CD4-positive, alpha-beta T cell (primary cell): ENCODE data around the gene F12. TPM values are rescaled to one million over a fixed set of nuclear protein-coding genes. Genes with fewer than 3 reads are reported as not detected.
A peak's percentile ranks its signal among the peaks of the same experiment; 100 is the strongest.
"Not testable (repeated sequence)": the region's sequence is repeated elsewhere in the genome, so short reads cannot be mapped to it uniquely, and the experiment has no call there.

Experiments used
- ATAC-seq: fragments of 200-7000 bp; cut with Tn5 transposase; one replicate; pipeline ENCODE4 v1.10.0; 2022; ENCODE audit warnings: mild to moderate bottlenecking; ENCODE audit not compliant: poor library complexity
- CTCF ChIA-PET: fragments of 350-600 bp; sonication (Branson Sonifier 250); formaldehyde crosslinking; loops from one replicate; lab custom pipeline; 2021; ENCODE audit warnings: antibody characterized with exemption, inconsistent platforms; lab: Charles Lee
- POLR2A ChIA-PET: fragments of 350-600 bp; sonication (Branson Sonifier 250); formaldehyde crosslinking; loops from one replicate; lab custom pipeline; 2021; ENCODE audit warnings: antibody characterized with exemption, inconsistent platforms; lab: Charles Lee
- DNase-seq, 14 experiments: peaks; one replicate each; pipeline ENCODE4 v3.0.0-alpha.2; 2013 to 2020; ENCODE audit warnings: mixed read lengths in 2 of 14
- H3K27ac ChIP-seq, 2 donors: one replicate each; pipeline versions ENCODE4 v1.5.1 to v1.7.0; 2013; ENCODE audit warnings: low read length in 2 of 2, low read depth in 1 of 2, mild to moderate bottlenecking in 1 of 2
- H3K27me3 ChIP-seq, 2 experiments: 1 replicate in 1 of 2; 2 replicates in 1 of 2; pipeline versions ENCODE4 v1.6.1 to v1.7.0; 2013; ENCODE audit warnings: low read length in 2 of 2, control low read depth in 1 of 2, mild to moderate bottlenecking in 1 of 2, moderate library complexity in 1 of 2; ENCODE audit not compliant: insufficient read depth in 2 of 2, control insufficient read depth in 1 of 2
- H3K36me3 ChIP-seq: one replicate; pipeline ENCODE4 v1.6.1; 2013; ENCODE audit warnings: low read length, control low read depth; ENCODE audit not compliant: insufficient read depth
- H3K4me1 ChIP-seq: one replicate; pipeline ENCODE4 v1.6.1; 2013; ENCODE audit warnings: low read length, control low read depth; ENCODE audit not compliant: insufficient read depth
- H3K4me3 ChIP-seq: one replicate; pipeline ENCODE4 v1.5.1; 2013; ENCODE audit warnings: mild to moderate bottlenecking, low read length, moderate library complexity
- H3K9me3 ChIP-seq, 2 experiments: 1 replicate in 1 of 2; 2 replicates in 1 of 2; pipeline versions ENCODE4 v1.6.1 to v1.7.0; 2013; ENCODE audit warnings: low read length in 2 of 2, mild to moderate bottlenecking in 2 of 2, control low read depth in 1 of 2, moderate library complexity in 1 of 2; ENCODE audit not compliant: control insufficient read depth in 1 of 2, insufficient read depth in 1 of 2
- H3K27ac Mint-ChIP-seq: one replicate; pipeline ENCODE4 v1.8.0; 2020; ENCODE audit warnings: mixed read lengths
- H3K27me3 Mint-ChIP-seq: one replicate; pipeline ENCODE4 v1.8.0; 2021; ENCODE audit warnings: mixed read lengths
- H3K36me3 Mint-ChIP-seq: one replicate; pipeline ENCODE4 v1.8.0; 2021; ENCODE audit warnings: low read depth, mixed read lengths
- H3K4me1 Mint-ChIP-seq: one replicate; pipeline ENCODE4 v1.8.0; 2021; ENCODE audit warnings: low read depth, mixed read lengths
- H3K4me3 Mint-ChIP-seq: one replicate; pipeline ENCODE4 v1.8.0; 2020; ENCODE audit warnings: mild to moderate bottlenecking, mixed read lengths
- H3K9me3 Mint-ChIP-seq: one replicate; pipeline ENCODE4 v1.8.0; 2020; ENCODE audit warnings: mixed read lengths
- CTCF ChIP-seq: fragments of 200-600 bp; IDR thresholded peaks from one replicate; pipeline ENCODE4 v1.8.0; 2022; ENCODE audit warnings: antibody characterized with exemption, mild to moderate bottlenecking
- intact Hi-C, 2 experiments: fragments of 100-400 bp; cut with DNase I in 1 of 2; cut with micrococcal nuclease in 1 of 2; formaldehyde crosslinking; loops; one replicate each; pipeline versions ENCODE4 v1.15.1 to v1.9.0; 2023 to 2025; cut with DNase I, micrococcal nuclease
- total RNA-seq, 174 experiments: library from RNA in 2 of 174; stranded (reverse) in 2 of 174; gene quantifications; one replicate each; pipeline ENCODE4 v1.2.3 and lab custom pipeline; 2021 to 2026

F12 gene
- total RNA-seq, 2 experiments from 2014 or later = 0.20 to 0.60 TPM

DNA sequence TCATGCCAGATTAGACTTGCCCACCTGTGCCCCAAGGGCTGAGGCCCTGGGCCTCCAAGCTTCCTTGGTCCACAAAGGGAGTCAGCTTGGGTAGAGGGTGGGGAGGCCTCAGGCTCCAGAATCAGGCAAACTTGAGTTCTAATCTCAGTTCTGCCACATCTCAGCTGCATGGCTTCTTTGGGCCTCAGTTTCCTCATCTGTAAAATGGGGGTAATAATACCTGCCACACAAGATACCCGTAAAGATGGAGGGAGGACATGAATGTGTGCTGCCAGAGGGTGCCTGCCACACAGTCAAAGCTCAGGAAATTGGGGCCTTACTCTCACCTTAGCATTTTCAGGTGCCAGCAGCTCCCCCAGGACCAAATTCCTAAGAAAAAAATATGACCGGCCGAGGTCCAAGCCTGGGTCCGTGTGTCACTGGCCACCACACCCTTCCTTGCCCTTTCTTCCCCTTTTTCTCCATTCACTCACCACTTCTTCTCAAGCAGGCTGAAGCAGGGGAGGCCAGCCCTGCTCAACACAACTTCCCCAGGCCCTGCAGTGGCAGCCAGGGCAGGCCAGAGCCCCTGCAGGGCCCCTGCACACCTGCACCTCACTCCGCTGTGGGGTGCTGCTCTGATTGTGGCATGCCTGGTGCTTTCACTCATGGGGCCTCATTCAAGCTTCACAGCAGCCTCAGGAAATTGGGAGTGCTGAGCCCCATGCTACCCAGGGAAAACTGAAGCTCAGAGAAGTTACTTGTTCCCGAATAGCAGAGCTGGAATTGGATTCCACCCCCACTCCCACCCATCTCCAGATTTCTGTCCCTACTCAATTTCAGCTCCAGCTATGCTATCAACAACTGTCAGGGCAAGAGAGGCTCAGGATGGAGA is 47.7 kb downstream of the F12 start:
- peak in 3 of 14 experiments; percentile 26 to 62 (median 53) for DNase-seq
- Mint-ChIP-seq H3K4me1 (peaks cover 75% of the 10 kb centered on the region), H3K4me3 (peak overlapping the region; percentile 90), H3K27me3 (no peaks in the 10 kb centered on the region), H3K9me3 (no peaks in the 10 kb centered on the region), H3K27ac (peak overlapping the region; percentile 76), H3K36me3 (peaks cover 59% of the 10 kb centered on the region)
- intact Hi-C loops = loop anchor here in 1 of 2 experiments (5.0 kb wide), 1 partner anchor 49 kb away; the partner anchor contains the start of gene MXD3
- TF ChIP-seq CTCF = no peak
- ChIA-PET CTCF (interaction anchor here (0.5 to 1.4 kb wide), 7 partner anchors 7 to 188 kb away, joined by 3 to 5 read pairs (median 3); partner anchors contain the start of gene GRK6), POLR2A (interaction anchor here (1.3 to 6.2 kb wide), 5 partner anchors 9 to 136 kb away, joined by 3 to 51 read pairs (median 12); partner anchors contain the start of genes LMAN2 and PDLIM7)
- no peaks in the 10 kb centered on the region for H3K27me3 ChIP-seq
- H3K4me3 ChIP-seq = peak overlapping the region; percentile 61
- peak overlapping the region; percentile 72 to 82 for H3K27ac ChIP-seq
- peaks cover 39% of the 10 kb centered on the region for H3K36me3 ChIP-seq
- ATAC-seq = peak; percentile 15
- H3K9me3 ChIP-seq = no peaks in the 10 kb centered on the region
- peaks cover 95% of the 10 kb centered on the region for H3K4me1 ChIP-seq

GRCh38 chr5:177360740-177361139 is 48.6 kb downstream of the F12 start:
- Histone ChIP-seq H3K4me1 (peaks cover 98% of the 10 kb centered on the region), H3K36me3 (peaks cover 29% of the 10 kb centered on the region), H3K27ac (peak overlapping the region; percentile 45 to 82)
- not testable (repeated sequence) for H3K27me3 ChIP-seq, H3K4me3 ChIP-seq, H3K9me3 ChIP-seq, H3K27me3 Mint-ChIP-seq, ATAC-seq, H3K9me3 Mint-ChIP-seq
- ChIA-PET POLR2A (interaction anchor here (1.3 to 6.2 kb wide), 5 partner anchors 9 to 137 kb away, joined by 3 to 51 read pairs (median 12); partner anchors contain the start of genes LMAN2 and PDLIM7), CTCF (interaction anchor here (0.5 to 1.4 kb wide), 4 partner anchors 8 to 189 kb away, joined by 3 read pairs; no protein-coding TSS in a partner anchor)
- intact Hi-C loops = loop anchor here in 1 of 2 experiments (5.0 kb wide), 1 partner anchor 48 kb away; the partner anchor contains the start of gene MXD3
- peak in 1 of 14 experiments; percentile 18 for DNase-seq
- Mint-ChIP-seq H3K36me3 (peaks cover 51% of the 10 kb centered on the region), H3K27ac (peak overlapping the region; percentile 83), H3K4me3 (peak overlapping the region; percentile 90), H3K4me1 (peaks cover 84% of the 10 kb centered on the region)

DNA sequence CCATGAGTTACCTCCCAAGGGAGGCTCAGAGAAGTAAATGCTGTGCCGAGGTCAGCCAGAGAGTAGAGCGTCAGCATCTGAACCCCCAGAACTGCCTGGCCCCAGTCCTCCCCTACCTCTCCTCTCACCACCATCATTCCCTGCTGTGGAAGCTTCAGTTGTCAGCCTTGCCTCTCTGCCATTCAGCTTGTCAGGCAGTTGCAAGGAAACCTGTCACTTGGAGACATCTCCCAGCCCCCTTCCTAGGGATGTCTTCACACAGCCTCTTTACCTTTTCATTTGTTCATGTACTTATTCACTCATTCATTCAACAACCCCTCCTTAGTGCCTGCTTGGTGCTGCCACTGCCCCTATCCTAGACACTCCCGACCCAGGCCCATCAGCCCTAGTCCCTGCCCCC is 49.5 kb downstream of the F12 start:
- Mint-ChIP-seq H3K4me3 (peak overlapping the region; percentile 82), H3K4me1 (peaks cover 93% of the 10 kb centered on the region), H3K9me3 (no peaks in the 10 kb centered on the region), H3K27me3 (no peaks in the 10 kb centered on the region), H3K27ac (peak overlapping the region; percentile 83), H3K36me3 (peaks cover 45% of the 10 kb centered on the region)
- Histone ChIP-seq H3K27me3 (no peaks in the 10 kb centered on the region), H3K9me3 (no peaks in the 10 kb centered on the region), H3K27ac (peak overlapping the region; percentile 78 to 80), H3K4me3 (peak overlapping the region; percentile 99), H3K36me3 (peaks cover 22% of the 10 kb centered on the region), H3K4me1 (peaks cover 98% of the 10 kb centered on the region)
- CTCF ChIA-PET = interaction anchor here (0.9 kb wide), 1 partner anchor 10 kb away, joined by 6 read pairs; no protein-coding TSS in a partner anchor
- DNase-seq = no peak
- no peak for TF ChIP-seq CTCF
- intact Hi-C loops = loop anchor here (5.0 to 10.0 kb wide), 2 partner anchors 48 to 975 kb away; partner anchors contain the start of genes MXD3 (in 2 of the 2), HIGD2A (in 1 of the 2) and NOP16 (in 1 of the 2)
- no peak for ATAC-seq
- POLR2A ChIA-PET = interaction anchor here (1.2 to 6.2 kb wide), 2 partner anchors 9 to 11 kb away, joined by 3 to 51 read pairs; partner anchors contain the start of gene LMAN2
